Lower leg skin (tissue), 3 donors: ENCODE results near the gene LRRC8B.

Experiments used
- POLR2A ChIP-seq, 2 donors: fragments of 450-650 bp; IDR thresholded peaks; one replicate each; pipeline ENCODE4 v1.6.1; 2016 to 2017; ENCODE audit warnings: antibody characterized with exemption in 2 of 2, mild to moderate bottlenecking in 1 of 2, moderate library complexity in 1 of 2
- TF ChIP-seq, protein P1 (sequence below), 3 donors: fragments of 450-650 bp; IDR thresholded peaks; one replicate each; pipeline ENCODE4 v1.5.1; 2016; ENCODE audit warnings: antibody characterized with exemption in 3 of 3, mild to moderate bottlenecking in 3 of 3, moderate library complexity in 2 of 3

GRCh38 chr1:89620664-89621063 lies 96.0 kb downstream of the LRRC8B start:
- TF ChIP-seq, protein P1, sequence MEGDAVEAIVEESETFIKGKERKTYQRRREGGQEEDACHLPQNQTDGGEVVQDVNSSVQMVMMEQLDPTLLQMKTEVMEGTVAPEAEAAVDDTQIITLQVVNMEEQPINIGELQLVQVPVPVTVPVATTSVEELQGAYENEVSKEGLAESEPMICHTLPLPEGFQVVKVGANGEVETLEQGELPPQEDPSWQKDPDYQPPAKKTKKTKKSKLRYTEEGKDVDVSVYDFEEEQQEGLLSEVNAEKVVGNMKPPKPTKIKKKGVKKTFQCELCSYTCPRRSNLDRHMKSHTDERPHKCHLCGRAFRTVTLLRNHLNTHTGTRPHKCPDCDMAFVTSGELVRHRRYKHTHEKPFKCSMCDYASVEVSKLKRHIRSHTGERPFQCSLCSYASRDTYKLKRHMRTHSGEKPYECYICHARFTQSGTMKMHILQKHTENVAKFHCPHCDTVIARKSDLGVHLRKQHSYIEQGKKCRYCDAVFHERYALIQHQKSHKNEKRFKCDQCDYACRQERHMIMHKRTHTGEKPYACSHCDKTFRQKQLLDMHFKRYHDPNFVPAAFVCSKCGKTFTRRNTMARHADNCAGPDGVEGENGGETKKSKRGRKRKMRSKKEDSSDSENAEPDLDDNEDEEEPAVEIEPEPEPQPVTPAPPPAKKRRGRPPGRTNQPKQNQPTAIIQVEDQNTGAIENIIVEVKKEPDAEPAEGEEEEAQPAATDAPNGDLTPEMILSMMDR (IDR thresholded peaks at IDR 0.05) = no peak
- TF ChIP-seq POLR2A (IDR thresholded peaks at IDR 0.05) = no peak
